Measurements from ENCODE around the gene ARL6IP5.
A peak's percentile ranks its signal among the peaks of the same experiment; 100 is the strongest.

ARL6IP5 gene, protein sequence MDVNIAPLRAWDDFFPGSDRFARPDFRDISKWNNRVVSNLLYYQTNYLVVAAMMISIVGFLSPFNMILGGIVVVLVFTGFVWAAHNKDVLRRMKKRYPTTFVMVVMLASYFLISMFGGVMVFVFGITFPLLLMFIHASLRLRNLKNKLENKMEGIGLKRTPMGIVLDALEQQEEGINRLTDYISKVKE

DNA sequence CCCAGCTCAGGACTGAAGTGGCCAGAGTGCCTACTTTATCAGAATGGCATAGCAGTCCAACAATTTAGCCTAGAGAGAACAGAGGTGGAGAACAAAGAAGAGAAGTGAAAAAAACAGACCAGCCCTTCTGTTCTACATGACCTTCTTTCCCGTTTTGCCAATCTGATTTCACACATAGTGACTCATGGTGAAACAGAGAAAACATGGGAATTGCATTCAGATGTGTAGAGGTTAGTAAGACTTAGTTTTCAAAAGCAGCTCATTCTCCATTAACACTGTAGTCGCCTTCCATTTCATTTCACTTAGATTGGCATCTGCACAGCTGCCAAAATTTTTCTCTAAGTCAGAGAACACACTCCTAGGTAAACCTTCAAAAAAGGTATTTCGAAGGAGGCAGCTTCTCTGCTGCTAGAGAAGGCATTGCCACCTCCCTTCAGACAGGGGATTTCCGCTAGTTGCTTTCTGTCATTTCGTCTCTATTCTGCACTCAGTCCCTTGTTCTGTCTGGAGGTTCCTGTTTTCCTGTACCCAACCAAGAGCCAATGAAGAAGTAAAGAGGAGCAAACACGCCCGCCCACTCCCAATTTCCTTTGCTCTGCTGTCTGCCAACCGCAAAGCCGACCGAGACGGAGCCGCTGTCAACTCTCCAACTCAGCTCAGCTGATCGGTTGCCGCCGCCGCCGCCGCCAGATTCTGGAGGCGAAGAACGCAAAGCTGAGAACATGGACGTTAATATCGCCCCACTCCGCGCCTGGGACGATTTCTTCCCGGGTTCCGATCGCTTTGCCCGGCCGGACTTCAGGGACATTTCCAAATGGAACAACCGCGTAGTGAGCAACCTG, at the start of gene ARL6IP5:
ARL6IP5 (plus strand) TSS at position 612 of the 842 bp plus-strand sequence; CDS start at position 723, 111 bp downstream.
- peak; percentile 73 for DNase-seq (ENCODE audit: low spot score)

GRCh38 chr3:69044608-69045007, 40.1 kb upstream of the ARL6IP5 start:
- DNase-seq (ENCODE audit: low spot score), result no peak

- no peak for DNase-seq (ENCODE audit: low spot score)
Measured at GRCh38 chr3:69048990-69049389, 35.7 kb upstream of the ARL6IP5 start.

- DNase-seq (ENCODE audit: low spot score), result peak; percentile 99
Measured at GRCh38 chr3:69051756-69052471, 32.8 kb upstream of the ARL6IP5 start, which contains the start of gene TMF1. Gene TMF1 (minus strand): TSS chr3:69052333. CDS start chr3:69052086, 247 bp downstream.

DNA sequence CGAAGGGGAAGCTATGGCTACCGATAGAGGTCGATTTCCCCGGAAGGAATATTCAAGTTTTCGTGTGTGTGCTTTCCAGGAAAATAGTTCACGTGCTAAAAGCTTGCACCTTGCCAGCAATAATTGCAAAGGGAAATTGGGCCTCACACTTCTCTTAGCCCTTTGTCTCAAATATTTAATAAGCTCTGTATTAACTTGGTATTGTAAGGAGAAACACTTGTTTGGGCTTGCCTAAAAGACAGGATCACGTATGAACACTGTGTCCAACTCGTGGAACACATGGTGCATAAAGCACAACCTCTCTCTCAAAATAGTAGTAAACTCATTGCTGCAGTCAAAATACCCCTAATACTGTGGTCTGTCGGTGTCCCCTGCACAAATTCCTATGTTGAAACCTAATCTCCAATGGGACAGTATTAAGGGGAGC, 32.3 kb upstream of the ARL6IP5 start:
- DNase-seq (ENCODE audit: low spot score), result peak; percentile 2

- no peak for DNase-seq (ENCODE audit: low spot score)
Measured at GRCh38 chr3:69058180-69058946, 26.4 kb upstream of the ARL6IP5 start.

GRCh38 chr3:69058947-69059224, 25.9 kb upstream of the ARL6IP5 start:
- DNase-seq (ENCODE audit: low spot score), result no peak

DNA sequence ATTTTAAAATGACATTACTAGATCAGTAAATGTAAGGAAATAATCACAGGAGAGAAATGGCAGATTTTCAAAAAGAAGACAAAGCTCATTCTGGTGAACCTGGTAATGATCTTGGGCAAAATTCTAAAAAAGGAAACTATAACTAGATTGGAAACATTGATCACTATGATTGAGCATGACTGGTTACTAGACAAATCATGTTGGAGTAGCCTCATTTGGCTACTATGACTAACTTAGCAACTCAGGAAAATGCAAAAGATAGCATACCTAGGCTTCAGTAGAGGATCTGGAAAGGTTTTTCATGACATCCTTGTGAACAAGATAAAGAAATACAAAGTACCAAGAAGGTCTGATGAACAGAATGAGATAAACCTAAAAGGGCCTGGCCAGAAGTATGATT, 25.0 kb upstream of the ARL6IP5 start:
- DNase-seq (ENCODE audit: low spot score), result no peak

- DNase-seq (ENCODE audit: low spot score), result no peak
Measured at GRCh38 chr3:69063636-69064035, 21.1 kb upstream of the ARL6IP5 start.

- no peak for DNase-seq (ENCODE audit: low spot score)
Measured at GRCh38 chr3:69065318-69065964, 19.3 kb upstream of the ARL6IP5 start.

GRCh38 chr3:69066121-69066520, 18.6 kb upstream of the ARL6IP5 start:
- no peak for DNase-seq (ENCODE audit: low spot score)

DNA sequence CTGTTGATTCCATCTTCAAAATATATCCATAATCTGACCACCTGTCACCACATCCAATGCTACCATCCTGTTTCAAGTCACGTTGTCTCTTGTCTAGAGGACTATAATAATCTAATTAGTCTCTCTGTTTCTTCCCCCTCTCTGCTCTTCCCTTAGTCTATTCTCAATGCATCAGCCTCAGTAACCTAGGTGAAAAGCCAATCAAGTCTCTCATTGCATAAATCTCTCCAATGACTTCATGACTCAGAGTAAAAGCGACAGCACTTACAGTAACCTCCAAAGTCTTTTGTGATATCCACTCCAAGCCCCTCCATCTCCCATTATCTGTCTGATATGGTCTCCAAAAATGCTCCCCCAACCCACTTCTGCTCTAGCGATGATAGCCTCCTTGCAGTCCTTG, 11.8 kb upstream of the ARL6IP5 start:
- DNase-seq (ENCODE audit: low spot score), result no peak

GRCh38 chr3:69079269-69080159, 5.2 kb upstream of the ARL6IP5 start:
- peak; percentile 11 for DNase-seq (ENCODE audit: low spot score)

- DNase-seq (ENCODE audit: low spot score), result peak; percentile 90
Measured at GRCh38 chr3:69080233-69080920, 4.4 kb upstream of the ARL6IP5 start, which contains the start of gene UBA3. Gene UBA3 (minus strand): TSS chr3:69080365. CDS start chr3:69080353, 12 bp downstream.

- DNase-seq (ENCODE audit: low spot score), result no peak
Measured at GRCh38 chr3:69081583-69082262, 3.0 kb upstream of the ARL6IP5 start.

GRCh38 chr3:69082361-69082760, 2.4 kb upstream of the ARL6IP5 start:
- no peak for DNase-seq (ENCODE audit: low spot score)

DNA sequence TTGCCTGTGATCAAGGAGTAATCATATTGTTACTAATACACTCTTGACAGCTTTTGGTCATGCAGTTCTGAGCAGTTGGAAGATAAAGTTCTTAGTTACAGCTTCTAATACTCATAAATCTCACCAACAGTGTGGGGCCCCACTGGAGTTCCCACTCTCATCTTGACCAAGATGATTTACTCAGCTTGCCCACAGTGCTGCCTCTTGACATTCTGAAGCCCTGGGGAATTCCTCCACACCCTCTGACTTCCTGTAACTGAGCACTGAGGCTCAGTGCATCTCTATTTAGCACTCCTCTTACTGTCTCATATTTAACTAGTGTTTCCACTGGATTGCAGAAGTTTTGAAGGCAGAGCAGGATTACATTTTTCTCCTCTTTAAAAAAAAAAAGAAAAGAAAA, 1.9 kb upstream of the ARL6IP5 start:
- peak; percentile 20 for DNase-seq (ENCODE audit: low spot score)

DNA sequence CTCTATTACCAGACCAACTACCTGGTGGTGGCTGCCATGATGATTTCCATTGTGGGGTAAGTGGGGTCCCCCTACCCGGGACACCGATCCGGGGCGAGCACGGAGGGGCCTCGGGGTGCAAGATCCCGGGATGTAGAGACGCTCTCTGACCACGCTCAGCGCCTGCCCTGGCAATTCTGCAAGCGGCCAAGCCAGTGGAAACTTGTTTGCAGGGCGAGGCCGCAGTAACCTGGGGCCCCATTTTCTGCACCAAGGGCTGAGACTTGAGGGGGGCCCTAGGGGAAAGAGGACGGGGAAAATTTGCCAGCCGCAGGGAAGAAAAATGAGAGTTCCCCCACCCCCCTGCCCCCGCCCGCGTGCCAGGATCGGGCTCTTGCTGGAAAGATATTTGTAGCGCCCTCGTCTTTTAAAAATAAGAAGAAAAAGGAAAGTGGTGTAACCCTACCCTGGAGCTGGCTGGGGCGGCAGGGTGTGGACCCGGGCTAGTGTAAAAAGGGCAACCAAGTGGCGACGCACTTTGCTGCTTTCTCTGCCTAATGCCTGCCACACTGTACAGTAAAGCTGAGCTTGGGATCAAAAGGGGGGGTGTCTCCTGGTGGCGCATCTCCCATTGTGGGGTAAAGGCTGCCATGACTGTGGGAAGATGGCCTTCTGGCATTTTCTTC, 563 bp downstream of the ARL6IP5 start:
- DNase-seq (ENCODE audit: low spot score), result peak; percentile 10

All from AG08395 (cell line).